ENCODE data around the gene ZBTB17.
A peak's percentile ranks its signal among the peaks of the same experiment; 100 is the strongest.
"Not testable (repeated sequence)": the region's sequence is repeated elsewhere in the genome, so short reads cannot be mapped to it uniquely, and the experiment has no call there.

Gene ZBTB17

GRCh38 chr1:16010837-16011236, 34.9 kb upstream of the ZBTB17 start:
- DNase-seq: no peak

- no peak for DNase-seq
Measured at GRCh38 chr1:16009678-16010077, 33.8 kb upstream of the ZBTB17 start.

- DNase-seq: peak; percentile 71
Measured at GRCh38 chr1:16009030-16009460, 33.1 kb upstream of the ZBTB17 start.

DNA sequence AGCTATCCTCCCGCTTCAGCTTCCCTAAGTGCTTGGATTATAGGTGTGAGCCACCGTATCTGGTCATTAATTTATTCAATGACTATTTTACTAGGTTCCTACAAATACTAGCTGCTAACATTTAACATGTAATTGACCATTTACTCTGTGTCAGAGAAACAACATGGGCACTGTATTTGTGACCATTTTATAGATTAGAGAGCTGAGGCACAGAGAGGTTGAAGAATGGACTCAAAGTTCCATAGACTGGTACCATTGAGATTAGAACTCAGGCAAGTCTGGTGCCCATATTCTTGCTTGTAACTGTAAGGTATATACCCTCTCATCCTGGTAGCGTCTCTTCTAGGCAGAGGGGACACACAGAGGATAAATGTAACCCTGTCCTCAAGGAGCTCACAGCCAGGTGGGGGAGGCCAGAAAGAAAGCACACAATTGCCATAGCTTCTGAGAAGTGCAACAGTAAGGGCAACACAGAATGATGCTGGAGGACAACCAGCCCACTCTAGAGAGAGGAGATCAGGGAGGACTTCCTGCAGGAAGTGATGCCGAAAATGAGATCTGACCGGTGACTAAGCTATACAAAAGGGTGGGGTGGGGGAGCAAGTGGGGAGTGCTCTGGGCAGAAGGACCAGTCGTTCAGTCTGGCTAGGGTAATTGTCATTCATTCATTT, 31.9 kb upstream of the ZBTB17 start:
- DNase-seq: no peak

- no peak for DNase-seq
Measured at GRCh38 chr1:16006552-16007485, 30.9 kb upstream of the ZBTB17 start.

- no peak for DNase-seq
Measured at GRCh38 chr1:16006010-16006409, 30.1 kb upstream of the ZBTB17 start.

DNA sequence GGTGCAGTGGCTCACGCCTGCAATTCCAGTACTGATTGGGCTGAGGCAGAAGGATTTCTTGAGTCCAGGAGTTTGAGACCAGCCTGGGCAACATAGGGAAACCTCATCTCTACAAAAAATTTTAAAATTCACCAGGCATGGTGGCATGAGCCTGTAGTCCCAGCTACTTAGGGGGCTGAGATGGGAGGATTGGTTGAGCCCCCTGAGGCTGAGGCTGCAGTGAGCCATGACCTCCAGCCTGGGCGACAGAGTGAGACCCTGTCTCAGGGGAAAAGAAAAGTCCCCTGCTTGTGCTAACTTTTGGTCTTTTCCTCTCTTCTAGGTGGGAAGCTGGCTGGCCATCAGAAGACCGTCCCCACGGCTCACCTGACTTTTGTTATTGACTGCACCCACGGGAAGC, 29.7 kb upstream of the ZBTB17 start:
- no peak for DNase-seq

DNA sequence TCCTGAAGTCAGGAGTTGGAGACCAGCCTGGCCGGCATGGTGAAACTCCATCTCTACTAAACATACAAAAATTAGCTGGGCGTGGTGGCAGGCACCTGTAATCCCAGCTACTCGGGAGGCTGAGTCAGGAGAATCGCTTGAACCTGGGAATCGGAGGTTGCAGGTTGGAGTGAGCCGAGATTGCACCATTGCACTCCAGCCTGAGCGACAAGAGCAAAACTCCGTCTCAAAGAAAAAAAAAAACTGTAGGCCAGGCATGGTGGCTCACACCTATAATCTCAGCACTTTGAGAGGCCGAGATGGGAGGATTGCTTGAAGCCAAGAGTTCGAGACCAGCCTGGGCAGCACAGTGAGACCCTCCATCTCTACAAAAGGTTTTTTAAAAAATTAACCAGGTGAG, 25.4 kb upstream of the ZBTB17 start:
- DNase-seq: not testable (repeated sequence)

DNA sequence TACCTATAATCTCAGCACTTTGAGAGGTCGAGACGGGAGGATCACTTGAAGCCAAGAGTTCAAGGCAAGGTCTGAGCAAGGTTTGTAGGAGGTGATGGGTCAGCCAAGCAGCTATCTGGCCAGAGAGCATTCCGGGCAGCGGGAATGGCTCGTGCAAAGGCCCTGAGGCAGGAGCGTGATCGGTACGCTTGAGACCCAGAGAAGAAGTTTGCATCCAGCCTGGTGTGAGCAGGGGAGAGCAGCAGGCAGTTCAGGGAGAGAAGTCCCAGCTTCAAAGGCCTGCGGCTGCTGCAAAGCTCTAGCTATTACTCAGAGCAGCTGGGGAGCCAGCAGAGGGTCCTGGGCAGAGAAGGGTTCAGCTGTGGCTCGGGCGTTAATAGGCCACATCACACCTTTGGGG, 23.0 kb upstream of the ZBTB17 start:
- DNase-seq: no peak

DNA sequence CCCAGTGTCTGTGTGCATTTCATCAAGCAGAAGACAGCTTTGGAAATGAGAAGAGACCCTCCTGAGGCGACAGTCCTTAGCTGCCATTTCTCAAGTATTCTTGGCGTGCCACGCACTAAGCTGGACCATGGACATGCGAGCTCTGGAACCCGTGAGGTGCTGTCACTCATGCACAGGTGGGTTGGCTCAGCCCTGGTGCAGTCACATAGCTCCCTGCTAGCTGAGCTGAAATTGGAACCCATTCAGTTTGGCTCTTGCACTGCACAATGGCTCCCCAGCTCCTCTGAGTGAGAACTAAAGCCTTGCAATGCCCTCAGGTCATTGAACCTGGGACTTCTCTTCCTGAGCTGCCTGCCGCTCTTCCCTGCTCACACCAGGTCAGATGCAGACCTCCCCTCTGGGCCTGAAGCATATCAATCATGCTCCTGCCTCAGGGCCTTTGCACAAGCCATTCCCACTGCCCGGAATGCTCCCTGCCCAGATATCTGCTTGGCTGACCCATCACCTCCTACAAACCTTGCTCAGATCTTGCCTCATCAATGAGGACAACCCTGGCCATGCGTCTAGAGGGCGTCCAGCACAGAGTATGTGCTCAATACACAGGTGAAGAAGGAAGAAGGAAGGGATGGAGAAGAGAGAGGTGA, 21.9 kb upstream of the ZBTB17 start:
- DNase-seq: no peak

- no peak for DNase-seq
Measured at GRCh38 chr1:15997076-15997585, 21.2 kb upstream of the ZBTB17 start.

DNA sequence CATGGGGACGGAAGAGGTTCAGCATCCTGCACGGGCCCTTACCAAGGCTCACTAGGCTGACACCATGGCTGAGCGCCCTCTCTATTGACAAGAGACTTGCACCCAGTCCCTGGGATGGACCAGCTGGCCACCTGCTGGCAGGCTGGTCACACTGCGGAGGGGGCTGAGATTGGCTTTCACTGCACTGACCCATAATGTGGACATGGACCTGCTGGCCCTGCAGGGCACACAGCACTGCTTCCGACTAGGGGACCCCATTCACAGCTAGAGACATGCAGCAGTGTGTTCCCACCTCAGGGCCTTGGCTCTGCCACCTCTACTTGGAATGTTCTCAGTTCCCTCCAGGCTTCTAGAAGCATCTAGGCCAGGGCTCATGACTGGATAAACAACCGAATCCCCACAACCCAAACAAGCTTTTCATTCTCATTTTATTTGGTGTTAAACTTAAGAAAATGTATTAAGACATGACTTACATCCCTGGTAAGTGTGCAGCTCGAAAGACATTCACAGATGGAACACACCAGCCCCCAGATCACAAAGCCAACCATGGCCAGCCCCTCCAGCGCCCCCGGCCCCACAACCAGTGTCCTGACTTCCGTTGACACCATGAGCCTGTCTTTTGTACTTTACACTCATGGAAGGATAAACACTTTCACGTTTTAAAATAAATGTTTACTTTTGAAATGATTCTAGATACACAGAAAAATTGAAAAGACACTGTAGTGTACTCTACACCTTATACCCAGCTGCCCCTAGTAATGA, 18.9 kb upstream of the ZBTB17 start:
- DNase-seq: peak; percentile 45

- no peak for DNase-seq
Measured at GRCh38 chr1:15994081-15994480, 18.2 kb upstream of the ZBTB17 start.

- no peak for DNase-seq
Measured at GRCh38 chr1:15993666-15994065, 17.8 kb upstream of the ZBTB17 start.

DNA sequence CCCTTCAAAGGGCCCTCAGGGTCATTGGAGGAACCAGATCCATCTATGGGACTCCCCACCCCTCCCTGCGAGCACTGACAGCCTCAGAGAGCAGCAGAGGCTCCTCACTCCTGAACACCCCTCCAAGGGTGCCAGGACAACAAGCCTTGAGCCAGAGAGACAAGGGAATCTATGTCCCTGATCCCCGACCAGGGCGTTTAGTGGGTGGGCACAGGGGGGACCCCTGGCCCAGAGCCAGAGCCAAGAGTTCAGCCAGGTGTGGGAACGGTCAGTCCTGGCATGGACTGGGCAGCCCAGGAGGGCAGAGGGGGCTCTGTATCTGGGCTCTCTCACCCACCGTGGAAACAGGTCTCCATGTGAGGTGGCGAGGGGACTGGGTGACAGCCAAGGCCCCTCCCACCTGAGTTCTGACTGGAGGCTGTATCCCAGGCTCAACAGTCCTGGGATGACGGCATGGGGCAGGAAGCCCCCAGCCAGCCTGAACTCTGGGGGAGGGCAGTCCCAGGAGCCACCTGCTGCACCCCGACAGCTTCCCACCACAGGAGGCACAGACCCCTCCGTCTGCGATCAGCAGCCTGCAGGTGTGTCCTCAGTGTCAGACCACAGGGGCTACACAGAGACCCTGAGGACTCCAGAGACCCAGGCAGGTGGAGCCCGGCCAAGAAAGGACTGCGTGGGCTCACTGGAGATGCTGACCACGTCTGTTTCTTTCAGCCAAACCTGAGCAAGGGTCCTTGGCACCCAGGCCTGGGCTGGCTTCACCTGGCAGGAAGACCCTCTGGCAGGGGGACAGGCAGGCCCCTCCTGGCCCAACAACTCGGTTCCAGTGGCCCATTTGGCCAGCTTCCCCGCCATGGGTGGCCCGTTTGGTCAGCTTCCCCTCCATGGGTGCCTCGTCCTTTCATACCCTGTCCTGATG, 16.9 kb upstream of the ZBTB17 start:
- DNase-seq: no peak

DNA sequence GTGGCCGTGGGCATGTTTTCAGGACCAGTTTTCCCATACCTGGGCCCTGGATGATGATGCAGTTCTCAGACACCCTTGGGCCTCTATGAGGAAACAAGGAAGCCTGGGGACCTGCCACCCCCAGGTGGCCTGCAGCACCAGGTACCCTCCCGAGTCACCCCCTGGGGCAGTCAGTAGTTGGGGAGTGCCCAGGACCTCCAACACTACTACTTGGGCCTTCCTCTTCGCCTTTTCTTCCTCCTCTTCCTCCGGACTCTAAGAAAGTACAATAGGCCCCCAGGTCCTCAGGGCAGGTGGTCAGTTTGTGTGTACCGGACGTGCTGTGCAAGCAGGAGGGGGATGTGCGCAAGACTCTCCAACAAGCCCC, 16.3 kb upstream of the ZBTB17 start:
- no peak for DNase-seq

DNA sequence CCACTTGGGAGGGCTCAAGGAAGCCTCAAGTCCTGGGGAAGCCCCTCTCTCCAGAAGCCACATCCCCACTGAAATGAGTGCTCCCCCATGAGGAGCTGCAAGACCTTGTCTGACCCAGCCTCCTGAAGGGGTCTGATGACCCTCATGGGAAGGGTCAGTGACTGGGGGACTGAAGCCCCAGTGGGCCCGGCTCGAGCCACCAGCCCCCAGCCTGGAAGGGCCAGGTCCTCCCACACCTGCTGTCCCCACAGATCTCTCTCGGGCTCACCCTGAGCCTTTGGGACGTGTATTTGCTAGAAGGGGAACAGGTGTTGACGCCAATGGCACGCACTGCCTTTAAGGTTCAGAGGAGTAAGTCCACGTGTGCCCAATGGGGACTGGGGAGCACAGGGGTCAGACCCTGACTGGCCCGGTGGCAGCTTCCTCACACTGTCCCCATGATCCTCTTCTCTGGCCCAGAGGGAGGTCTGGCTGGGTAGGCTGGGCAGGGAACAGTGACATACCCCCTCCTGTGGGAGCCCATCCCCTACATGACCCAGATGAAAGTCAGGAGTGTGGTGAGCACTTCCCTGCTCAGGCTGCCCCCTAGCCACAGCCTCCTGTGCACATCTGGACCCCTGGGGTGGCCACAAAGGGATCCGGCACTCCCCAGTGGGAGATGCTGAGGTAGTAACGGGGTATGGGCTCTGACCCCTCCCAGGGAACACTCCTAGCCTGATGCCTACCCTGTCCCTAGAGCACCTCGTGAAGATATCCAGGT, 15.7 kb upstream of the ZBTB17 start:
- DNase-seq: no peak

DNA sequence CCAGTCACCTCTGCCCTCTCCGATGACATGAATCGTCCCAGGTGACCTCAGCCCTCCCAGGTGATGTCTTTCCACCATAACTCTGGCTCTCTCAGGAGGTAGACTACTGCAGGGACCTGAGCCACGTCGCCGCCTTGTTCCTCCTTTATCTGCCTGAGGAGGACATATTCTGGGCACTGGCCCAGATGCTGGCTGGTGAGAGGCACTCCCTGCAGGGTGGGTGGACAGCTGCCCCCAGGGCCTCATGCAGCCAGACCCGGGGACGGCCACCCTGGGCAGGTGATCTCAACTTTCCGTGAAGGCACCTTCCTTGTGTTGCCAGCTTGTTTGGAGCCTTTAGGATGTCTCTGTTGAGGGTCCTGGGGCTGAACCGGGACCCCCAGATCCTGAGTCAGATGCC, 13.9 kb upstream of the ZBTB17 start:
- DNase-seq: no peak

DNA sequence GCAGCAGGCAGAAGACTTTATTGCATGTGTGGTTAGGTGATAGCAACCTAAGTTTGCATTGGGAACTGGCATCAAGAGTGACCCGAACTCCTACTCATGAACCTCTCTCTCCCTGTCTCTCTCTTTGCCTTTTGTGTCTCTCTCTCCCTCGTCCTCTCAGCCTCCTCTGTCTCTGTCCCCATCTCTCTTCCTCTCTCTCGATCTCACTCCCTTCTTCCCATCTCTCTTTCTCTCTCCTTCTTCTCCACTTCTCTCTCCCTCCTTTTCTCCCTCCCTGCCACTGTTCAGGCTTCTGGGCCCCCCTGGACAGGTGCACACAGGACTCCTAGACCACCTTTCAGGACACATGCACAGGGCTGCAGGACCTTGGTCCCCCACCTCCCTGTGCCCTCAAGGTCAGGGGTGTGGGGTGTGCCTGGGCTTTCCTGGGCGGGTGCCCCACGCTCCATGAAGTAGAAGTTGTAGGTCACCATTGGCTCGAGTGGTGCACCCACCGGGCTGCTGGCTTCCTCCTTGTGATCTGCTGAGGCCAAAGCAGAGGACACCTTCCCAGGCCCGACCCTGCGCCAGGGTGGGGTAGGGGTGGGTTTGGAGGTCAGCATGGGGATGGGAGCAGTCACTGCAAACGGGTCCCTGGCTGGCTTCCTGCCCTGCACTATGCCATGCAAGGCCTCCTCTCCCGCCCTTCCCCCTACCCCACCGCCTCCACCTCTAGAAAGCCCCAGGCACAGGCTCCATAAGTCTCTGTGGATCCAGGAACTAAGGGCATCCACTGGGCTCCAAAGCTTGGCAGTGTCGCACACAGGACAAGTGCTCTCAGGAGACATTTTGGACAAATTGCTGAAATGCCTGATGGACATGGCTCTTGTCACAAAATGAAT, 13.2 kb upstream of the ZBTB17 start:
- DNase-seq: no peak
